Neural cell (in vitro differentiated cells): Measurements from ENCODE around the gene C4BPB.

Experiments
- CTCF ChIP-seq: fragments of 450-650 bp; IDR thresholded peaks from 2 replicates; pipeline ENCODE4 v1.5.1; 2014; ENCODE audit warnings: antibody characterized with exemption, mild to moderate bottlenecking, moderate library complexity; ENCODE audit not compliant: poor library complexity, severe bottlenecking
- EZH2 ChIP-seq: fragments of 200-600, 300-800 bp; shearing (Covaris generic), sonication (generic); IDR thresholded peaks from 2 replicates; pipeline ENCODE4 v1.6.1; 2014; ENCODE audit warnings: antibody characterized with exemption, low read length, borderline replicate concordance, mild to moderate bottlenecking; ENCODE audit not compliant: insufficient read depth, poor library complexity, severe bottlenecking
- MXI1 ChIP-seq: fragments of 450-650 bp; conservative IDR thresholded peaks from 2 replicates; pipeline ENCODE4 v1.6.1; 2014; ENCODE audit warnings: antibody characterized with exemption, mild to moderate bottlenecking; ENCODE audit not compliant: poor library complexity, severe bottlenecking
- POLR2AphosphoS5 ChIP-seq: IDR thresholded peaks from 2 replicates; pipeline ENCODE4 v1.6.1; 2012
- RAD21 ChIP-seq: fragments of 450-650 bp; conservative IDR thresholded peaks from 2 replicates; pipeline ENCODE4 v1.6.1; 2014; ENCODE audit warnings: antibody characterized with exemption, mild to moderate bottlenecking, moderate library complexity
- TAF1 ChIP-seq: IDR thresholded peaks from 2 replicates; pipeline ENCODE4 v1.6.1; 2012; ENCODE audit warnings: low read depth

GRCh38 chr1:207055386-207056001, 33.2 kb upstream of the C4BPB start:
- TF ChIP-seq CTCF (no peak), EZH2 (no peak), POLR2AphosphoS5 (no peak), RAD21 (no peak), MXI1 (no peak), TAF1 (no peak)
